Gastrocnemius medialis (tissue), 4 donors: Measurements from ENCODE around the gene IMMT. TPM values are rescaled to one million over a fixed set of nuclear protein-coding genes. Genes with fewer than 3 reads are reported as not detected.
A peak's percentile ranks its signal among the peaks of the same experiment; 100 is the strongest.

Source experiments
- ATAC-seq, 2 donors: fragments of 150-250 bp; one replicate each; pipeline ENCODE4 v1.9.1; 2016
- DNase-seq, 2 donors: peaks; one replicate each; pipeline ENCODE4 v3.0.0-alpha.2; 2019
- H3K27ac ChIP-seq, 4 donors: fragments of 200-600 bp; sonication (generic); 1 replicate in 1 of 4; 2 replicates in 3 of 4; pipeline ENCODE4 v1.5.1; 2016 to 2018; ENCODE audit warnings: mild to moderate bottlenecking in 2 of 4, moderate library complexity in 1 of 4
- H3K27me3 ChIP-seq, 3 donors: fragments of 200-600 bp; sonication (generic) in 2 of 3; 1 replicate in 1 of 3; 2 replicates in 2 of 3; pipeline versions ENCODE4 v1.5.1 to v1.6.0; 2016 to 2019; ENCODE audit warnings: mild to moderate bottlenecking in 1 of 3, moderate library complexity in 1 of 3
- H3K36me3 ChIP-seq, 2 donors: fragments of 200-600 bp; sonication (generic) in 1 of 2; one replicate each; pipeline ENCODE4 v1.5.1; 2017 to 2018
- H3K4me1 ChIP-seq, 2 donors: fragments of 200-600 bp; sonication (generic) in 1 of 2; one replicate each; pipeline ENCODE4 v1.5.1; 2016 to 2017; ENCODE audit warnings: mild to moderate bottlenecking in 2 of 2
- H3K4me3 ChIP-seq, 4 donors: fragments of 200-600 bp; sonication (generic) in 3 of 4; 1 replicate in 1 of 4; 2 replicates in 3 of 4; pipeline ENCODE4 v1.5.1; 2016 to 2019; ENCODE audit warnings: mild to moderate bottlenecking in 2 of 4
- H3K9me3 ChIP-seq, 3 donors: fragments of 200-600 bp; sonication (generic) in 2 of 3; 1 replicate in 1 of 3; 2 replicates in 2 of 3; pipeline ENCODE4 v1.5.1; 2016 to 2019
- POLR2A ChIP-seq, 2 donors: fragments of 450-650 bp; IDR thresholded peaks; one replicate each; pipeline ENCODE4 v1.6.1; 2017; ENCODE audit warnings: antibody characterized with exemption in 2 of 2, mild to moderate bottlenecking in 2 of 2, moderate library complexity in 2 of 2
- in situ Hi-C, 4 donors: fragments of 200-750 bp; cut with MboI; loops; one replicate each; pipeline versions ENCODE4 v1.15.0 to v1.8.0; 2017; ENCODE audit warnings: low sequenced_read_pairs in 4 of 4
- intact Hi-C: fragments of 100-400 bp; cut with DNase I; formaldehyde crosslinking; loops from one replicate; pipeline ENCODE4 v1.15.1; 2023; ENCODE audit warnings: low total_unique reads
- total RNA-seq, 4 donors: library from RNA; depleted of rRNA; stranded (reverse); fragments of >200 nt; gene quantifications; one replicate each; pipeline versions ENCODE4 v1.1.0 to v1.2.3, GENCODE V29; 2016
- TF ChIP-seq, protein P1 (sequence below), 5 experiments: fragments of 450-650 bp in 3 of 5; fragments of 200-600 bp in 2 of 5; sonication (generic) in 2 of 5; IDR thresholded peaks in 4 of 5; conservative IDR thresholded peaks in 1 of 5; 1 replicate in 4 of 5; 2 replicates in 1 of 5; pipeline ENCODE4 v1.5.1; 2016 to 2019; ENCODE audit warnings: antibody characterized with exemption in 5 of 5, mild to moderate bottlenecking in 3 of 5, moderate library complexity in 3 of 5

IMMT gene
- total RNA-seq, 4 donors from 2014 or later: 83.5 to 153 (median 127) TPM

DNA sequence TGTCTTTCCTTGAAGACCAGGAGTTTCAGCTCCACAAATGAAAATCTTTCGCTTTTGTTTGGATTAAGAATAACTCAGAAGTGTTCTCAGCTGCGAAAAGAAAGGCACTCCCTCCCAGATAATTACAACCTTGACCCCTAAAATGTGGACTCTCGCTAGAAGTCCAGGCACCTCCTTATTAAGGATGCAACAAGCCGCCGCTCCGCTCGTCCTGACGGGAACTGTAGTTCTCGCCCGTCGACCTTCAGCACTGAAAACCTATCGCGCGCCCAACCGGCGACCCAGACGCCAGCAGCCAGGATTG is 559 bp downstream of the IMMT start:
- H3K27ac ChIP-seq: peak overlapping the region; percentile 95 to 100 (median 98)
- TF ChIP-seq POLR2A (IDR thresholded peaks at IDR 0.05): no peak
- TF ChIP-seq, protein P1, sequence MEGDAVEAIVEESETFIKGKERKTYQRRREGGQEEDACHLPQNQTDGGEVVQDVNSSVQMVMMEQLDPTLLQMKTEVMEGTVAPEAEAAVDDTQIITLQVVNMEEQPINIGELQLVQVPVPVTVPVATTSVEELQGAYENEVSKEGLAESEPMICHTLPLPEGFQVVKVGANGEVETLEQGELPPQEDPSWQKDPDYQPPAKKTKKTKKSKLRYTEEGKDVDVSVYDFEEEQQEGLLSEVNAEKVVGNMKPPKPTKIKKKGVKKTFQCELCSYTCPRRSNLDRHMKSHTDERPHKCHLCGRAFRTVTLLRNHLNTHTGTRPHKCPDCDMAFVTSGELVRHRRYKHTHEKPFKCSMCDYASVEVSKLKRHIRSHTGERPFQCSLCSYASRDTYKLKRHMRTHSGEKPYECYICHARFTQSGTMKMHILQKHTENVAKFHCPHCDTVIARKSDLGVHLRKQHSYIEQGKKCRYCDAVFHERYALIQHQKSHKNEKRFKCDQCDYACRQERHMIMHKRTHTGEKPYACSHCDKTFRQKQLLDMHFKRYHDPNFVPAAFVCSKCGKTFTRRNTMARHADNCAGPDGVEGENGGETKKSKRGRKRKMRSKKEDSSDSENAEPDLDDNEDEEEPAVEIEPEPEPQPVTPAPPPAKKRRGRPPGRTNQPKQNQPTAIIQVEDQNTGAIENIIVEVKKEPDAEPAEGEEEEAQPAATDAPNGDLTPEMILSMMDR (IDR thresholded peaks at IDR 0.05 in 4 of 5, conservative IDR thresholded peaks at IDR 0.05 in 1 of 5): no peak
- peak overlapping the region; percentile 80 to 99 (median 88) for H3K4me3 ChIP-seq
- intact Hi-C loops (loop anchor here (1.0 kb wide), 1 partner anchor 248 kb away; no protein-coding TSS in a partner anchor), in situ Hi-C loops (loop anchor here in 1 of 4 donors (25.0 kb wide), 1 partner anchor 832 kb away; the partner anchor contains the start of genes ELMOD3 and RETSAT)
- H3K36me3 ChIP-seq: no peaks in the 10 kb centered on the region
- no peaks in the 10 kb centered on the region for H3K27me3 ChIP-seq
- no peaks in the 10 kb centered on the region for H3K9me3 ChIP-seq
- DNase-seq (peak; percentile 97 to 98), ATAC-seq (no peak)
- H3K4me1 ChIP-seq: peaks cover 52 to 54% of the 10 kb centered on the region in 2 donors

DNA sequence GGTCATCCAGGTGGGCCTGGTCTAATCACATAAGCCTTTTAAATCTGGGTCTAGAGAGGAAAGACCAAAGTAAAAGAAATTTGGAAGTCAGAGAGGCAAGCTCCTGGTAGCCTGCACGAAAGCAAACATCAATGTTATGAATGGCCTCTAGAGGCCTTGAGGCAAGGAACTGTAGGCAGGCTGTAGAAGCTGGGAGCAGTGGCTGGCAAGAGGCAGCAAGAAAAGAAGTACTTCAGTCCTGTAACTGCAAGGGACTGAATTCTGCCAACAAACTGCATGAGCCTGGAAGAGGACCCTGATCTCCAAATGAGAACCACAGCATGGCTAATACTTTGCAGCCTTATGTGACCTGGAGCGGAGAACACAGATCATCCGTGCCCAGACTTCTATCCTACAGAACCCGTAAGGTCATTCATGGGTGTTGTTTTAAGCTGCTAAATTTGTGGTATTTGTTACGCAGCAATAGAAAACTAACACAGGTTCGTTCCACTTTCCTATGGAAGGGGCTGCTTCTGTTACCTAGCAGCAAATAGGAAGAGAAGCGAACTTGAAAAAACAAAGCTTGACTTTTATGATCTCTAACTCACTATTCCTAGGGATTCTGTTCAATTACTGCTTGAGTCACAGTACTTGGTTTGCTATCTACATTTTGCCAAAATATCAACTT is 1.2 kb downstream of the IMMT start:
- ATAC-seq: no peak
- Histone ChIP-seq H3K9me3 (no peaks in the 10 kb centered on the region), H3K4me3 (peak overlapping the region; percentile 80 to 99 (median 88)), H3K4me1 (peaks cover 57 to 61% of the 10 kb centered on the region in 2 donors), H3K36me3 (no peaks in the 10 kb centered on the region), H3K27me3 (no peaks in the 10 kb centered on the region), H3K27ac (peak overlapping the region; percentile 95 to 100 (median 98))
- TF ChIP-seq, protein P1 (IDR thresholded peaks at IDR 0.05 in 4 of 5, conservative IDR thresholded peaks at IDR 0.05 in 1 of 5): no peak
- no peak for TF ChIP-seq POLR2A (IDR thresholded peaks at IDR 0.05)
- in situ Hi-C loops: loop anchor here in 1 of 4 donors (25.0 kb wide), 1 partner anchor 832 kb away; the partner anchor contains the start of genes ELMOD3 and RETSAT
- intact Hi-C loops: no loop called here
- no peak for DNase-seq

DNA sequence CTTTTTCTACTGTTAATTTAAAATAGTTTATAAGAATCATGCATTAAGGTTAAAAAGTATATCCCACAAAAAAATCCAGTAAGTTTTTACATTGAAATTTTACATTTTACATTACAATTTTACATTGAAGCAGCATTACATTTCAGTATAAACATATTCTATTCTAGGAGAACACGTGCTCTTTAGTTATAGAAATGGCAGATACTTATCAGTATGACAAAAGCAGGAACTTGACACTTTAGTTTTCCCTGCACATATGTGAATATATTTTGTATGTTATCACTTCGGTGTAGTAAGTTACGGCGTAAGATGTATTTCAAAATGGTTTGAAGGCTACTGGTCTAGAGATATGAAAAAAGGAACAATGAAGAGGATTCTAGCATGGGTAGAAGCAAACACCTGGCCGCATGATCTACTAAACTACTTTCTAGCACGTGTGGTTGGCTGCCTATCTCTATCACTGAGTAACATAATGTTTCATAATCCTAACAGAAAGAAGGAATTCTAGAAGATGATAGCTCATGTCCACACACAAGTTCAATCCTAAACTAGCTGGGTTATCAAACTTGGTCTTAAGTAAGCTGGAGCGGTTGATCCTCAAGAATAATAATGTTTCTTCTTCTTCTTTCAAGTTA is 5.4 kb downstream of the IMMT start:
- no peak for TF ChIP-seq POLR2A (IDR thresholded peaks at IDR 0.05)
- TF ChIP-seq, protein P1 (IDR thresholded peaks at IDR 0.05 in 4 of 5, conservative IDR thresholded peaks at IDR 0.05 in 1 of 5): no peak
- peaks cover 73 to 84% of the 10 kb centered on the region in 2 donors for H3K4me1 ChIP-seq
- H3K36me3 ChIP-seq: no peaks in the 10 kb centered on the region
- no peaks in the 10 kb centered on the region for H3K9me3 ChIP-seq
- no peak overlapping the region for H3K4me3 ChIP-seq
- H3K27me3 ChIP-seq: no peaks in the 10 kb centered on the region
- intact Hi-C loops (no loop called here), in situ Hi-C loops (loop anchor here in 1 of 4 donors (25.0 kb wide), 1 partner anchor 828 kb away; the partner anchor contains the start of genes ELMOD3 and RETSAT)
- DNase-seq (no peak), ATAC-seq (no peak)
- H3K27ac ChIP-seq: peak overlapping the region; percentile 52 to 100 (median 54)

DNA sequence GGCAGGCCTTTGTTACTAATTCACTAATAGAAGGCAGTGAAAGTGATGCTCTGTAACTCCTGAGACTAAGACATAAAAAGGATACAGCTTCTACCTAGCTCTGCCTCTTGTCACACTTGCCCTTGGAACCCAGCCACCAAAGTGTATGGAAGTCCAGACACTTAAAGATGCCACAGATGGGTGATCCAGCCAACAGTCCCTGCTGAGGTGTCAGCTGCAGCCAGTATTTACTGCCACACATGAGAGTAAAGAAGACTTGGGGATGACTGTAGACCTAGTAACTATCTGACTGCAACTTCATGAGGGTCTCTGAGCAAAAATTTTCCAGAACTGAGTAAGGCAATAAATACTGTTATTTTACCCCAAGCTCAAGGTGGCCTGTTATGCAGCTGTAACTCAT is 8.8 kb downstream of the IMMT start:
- no peaks in the 10 kb centered on the region for H3K36me3 ChIP-seq
- H3K27ac ChIP-seq: peak overlapping the region; percentile 72 to 80 (median 74)
- intact Hi-C loops: loop anchor here (1.0 kb wide), 1 partner anchor 45 kb away; no protein-coding TSS in a partner anchor
- peaks cover 64 to 74% of the 10 kb centered on the region in 2 donors for H3K4me1 ChIP-seq
- no peaks in the 10 kb centered on the region for H3K27me3 ChIP-seq
- TF ChIP-seq, protein P1 (IDR thresholded peaks at IDR 0.05 in 4 of 5, conservative IDR thresholded peaks at IDR 0.05 in 1 of 5): no peak
- no peak for TF ChIP-seq POLR2A (IDR thresholded peaks at IDR 0.05)
- H3K9me3 ChIP-seq: no peaks in the 10 kb centered on the region
- ATAC-seq (no peak), DNase-seq (no peak)
- no peak overlapping the region for H3K4me3 ChIP-seq
- in situ Hi-C loops: loop anchor here in 1 of 4 donors (25.0 kb wide), 1 partner anchor 824 kb away; the partner anchor contains the start of genes ELMOD3 and RETSAT
